HG02588 (cell line): ENCODE data around the gene CYP1A2.

Experiments
- ATAC-seq: cut with Tn5 transposase; IDR thresholded peaks from one replicate; pipeline ENCODE4 v1.9.1; 2021; ENCODE audit warnings: mild to moderate bottlenecking, moderate library complexity; ENCODE audit not compliant: unreplicated experiment

CYP1A2 gene

DNA sequence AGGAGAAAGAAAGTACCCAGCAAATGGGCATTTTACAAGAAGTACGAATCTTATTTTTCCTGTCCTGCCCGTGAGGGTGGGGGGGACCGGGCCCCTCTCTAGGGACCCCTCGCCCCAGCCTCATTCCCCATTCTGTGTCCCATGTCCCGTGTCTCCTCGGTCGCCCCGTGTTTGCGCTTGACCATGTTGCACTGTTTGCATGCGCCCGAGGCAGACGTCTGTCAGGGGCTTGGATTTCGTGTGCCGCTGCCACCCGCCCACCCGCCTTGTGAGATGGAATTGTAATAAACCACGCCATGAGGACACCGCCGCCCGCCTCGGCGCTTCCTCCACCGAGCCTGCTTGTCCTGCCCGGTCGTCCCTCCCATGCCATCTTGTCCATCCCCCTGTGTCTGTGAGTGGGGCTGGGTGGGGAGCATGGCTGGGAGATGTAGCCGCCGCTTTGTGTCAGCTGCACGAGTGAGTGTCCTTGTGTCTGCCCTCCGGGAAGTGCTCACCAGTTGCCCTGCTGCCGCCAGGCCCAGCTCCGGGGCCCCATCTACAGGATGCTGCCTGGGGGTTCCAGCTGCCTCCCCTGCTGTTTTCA, 54.3 kb downstream of the CYP1A2 start:
- ATAC-seq, result no peak

DNA sequence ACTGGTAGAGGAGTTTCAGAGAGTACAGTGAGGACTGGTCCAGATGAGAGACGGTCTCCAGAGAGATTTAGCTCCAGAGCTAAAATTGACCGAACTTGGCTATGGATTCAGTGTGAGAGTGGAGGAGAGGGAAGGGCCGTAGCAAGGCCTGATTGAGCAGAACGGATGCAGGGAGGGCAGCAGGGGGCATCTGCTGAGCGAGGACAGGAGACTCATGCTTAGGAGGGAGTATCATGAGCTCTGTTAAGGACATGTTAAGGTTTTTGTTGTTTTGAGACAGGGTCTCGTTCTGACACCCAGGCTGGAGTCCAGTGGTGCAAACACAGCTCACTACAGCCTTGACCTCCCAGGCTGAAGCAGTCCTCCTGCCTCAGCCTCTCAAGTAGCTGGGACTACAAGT, 56.3 kb downstream of the CYP1A2 start:
- no peak for ATAC-seq
